CD1c-positive myeloid dendritic cell (primary cell): ENCODE data around the gene MYH14.
"Not testable (repeated sequence)": the region's sequence is repeated elsewhere in the genome, so short reads cannot be mapped to it uniquely, and the experiment has no call there.

Experiments used
- DNase-seq: peaks from one replicate; pipeline ENCODE4 v3.0.0-alpha.2; 2016; ENCODE audit errors: extremely low spot score

The MYH14 gene

DNA sequence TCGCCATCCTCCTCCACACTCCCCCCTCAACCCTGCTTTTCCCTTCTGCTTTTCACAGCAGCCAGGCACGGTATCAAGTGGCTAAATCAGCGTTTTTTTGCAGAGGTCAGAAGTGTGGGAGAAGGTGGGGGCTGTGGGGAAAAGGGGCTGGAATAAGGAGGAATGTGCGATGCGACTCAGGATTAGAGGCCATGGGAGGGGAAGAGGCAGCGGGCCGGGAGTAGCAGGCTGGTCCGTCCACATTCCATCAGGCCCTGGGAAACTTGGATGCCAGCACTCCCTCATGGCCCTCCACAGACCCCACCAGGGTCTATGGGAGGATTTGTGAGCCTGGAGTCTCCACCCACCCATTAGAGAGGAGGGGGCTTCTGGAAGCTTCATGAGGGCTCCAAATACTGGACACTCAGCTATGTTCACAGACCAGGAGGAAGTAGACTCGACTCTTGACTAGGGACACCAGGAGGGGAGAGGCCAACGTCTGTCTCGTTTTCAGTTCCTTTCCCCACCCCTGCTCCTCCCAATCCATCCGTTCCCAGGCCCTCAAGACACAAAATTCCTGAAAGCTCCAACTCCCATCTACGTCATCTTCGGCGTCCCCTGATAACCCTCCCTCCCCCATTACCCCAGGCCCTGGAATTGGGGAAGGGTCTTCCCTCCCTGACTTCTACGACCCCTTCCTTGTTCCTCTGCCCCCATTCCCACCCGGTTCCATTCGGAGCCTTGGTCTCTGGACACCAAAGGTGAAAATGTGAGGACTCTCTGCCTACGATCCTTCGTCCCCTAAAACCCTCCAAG is 129.0 kb downstream of the MYH14 start:
- peak; percentile 67 for DNase-seq

DNA sequence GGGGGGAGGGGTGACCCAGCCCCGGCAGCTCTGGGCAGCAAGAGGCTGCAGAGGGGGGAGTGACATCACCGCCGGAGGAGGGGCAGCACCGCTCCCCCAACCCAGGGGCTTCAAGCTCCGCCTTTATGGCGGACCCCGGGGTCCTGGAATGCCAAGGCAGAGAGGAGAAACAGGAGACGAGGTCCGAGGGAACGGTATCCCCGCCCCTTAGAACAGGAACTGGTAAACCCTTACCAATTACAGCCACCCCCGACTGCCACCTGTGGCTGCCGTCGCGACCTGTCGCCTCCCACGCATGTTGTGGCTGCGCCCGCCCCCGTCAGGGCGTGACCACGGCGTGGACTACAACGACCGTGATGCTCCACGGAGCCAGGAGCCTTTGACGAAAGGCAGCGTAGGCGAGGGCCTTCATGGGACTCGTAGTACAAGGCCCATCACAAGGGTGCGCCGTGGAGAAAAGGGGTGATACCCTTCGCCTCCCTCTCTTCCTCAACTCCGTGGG is 129.9 kb downstream of the MYH14 start:
- DNase-seq = peak; percentile 94

DNA sequence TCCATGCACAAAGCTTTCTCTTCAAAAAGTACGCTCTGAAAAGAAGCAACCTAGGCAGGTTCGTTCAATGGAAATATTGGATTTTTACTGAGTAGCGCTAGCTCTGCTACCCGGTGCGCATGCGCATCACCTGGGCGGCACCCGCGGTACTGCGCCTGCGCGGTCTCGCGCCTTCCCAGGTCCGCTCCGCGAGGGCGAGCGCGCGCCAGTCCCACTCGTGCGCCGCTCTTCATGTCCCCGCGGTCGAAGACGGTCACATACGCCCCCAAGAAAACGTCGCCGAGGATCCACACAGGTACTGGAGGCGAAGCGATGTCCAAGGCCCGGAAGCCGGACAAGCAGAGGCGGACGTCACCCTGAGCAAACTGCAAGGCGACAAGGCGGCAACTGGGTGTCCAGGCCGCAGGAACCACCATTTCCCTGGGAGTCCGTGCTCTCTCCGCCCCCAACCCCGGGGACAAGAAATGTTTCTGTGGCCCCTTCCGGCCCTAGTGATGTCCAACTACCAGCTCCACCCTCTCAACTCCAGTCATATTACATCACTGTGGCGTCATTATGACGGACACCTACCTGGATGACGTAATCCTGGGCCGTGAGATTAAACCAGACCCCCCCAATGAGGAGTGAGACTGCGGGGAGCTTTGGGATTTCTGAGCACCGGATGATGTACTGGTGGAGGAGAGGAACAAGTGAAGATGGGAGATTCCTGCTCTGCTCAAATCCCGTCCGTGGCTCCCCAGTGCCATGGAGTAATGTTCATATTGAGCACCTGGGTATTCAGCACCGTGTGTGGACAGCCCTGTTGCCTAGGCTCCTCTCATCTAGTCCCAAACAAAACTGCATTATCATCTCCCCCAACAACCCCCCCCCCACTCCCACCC is 130.6 kb downstream of the MYH14 start:
- DNase-seq = peak; percentile 91

DNA sequence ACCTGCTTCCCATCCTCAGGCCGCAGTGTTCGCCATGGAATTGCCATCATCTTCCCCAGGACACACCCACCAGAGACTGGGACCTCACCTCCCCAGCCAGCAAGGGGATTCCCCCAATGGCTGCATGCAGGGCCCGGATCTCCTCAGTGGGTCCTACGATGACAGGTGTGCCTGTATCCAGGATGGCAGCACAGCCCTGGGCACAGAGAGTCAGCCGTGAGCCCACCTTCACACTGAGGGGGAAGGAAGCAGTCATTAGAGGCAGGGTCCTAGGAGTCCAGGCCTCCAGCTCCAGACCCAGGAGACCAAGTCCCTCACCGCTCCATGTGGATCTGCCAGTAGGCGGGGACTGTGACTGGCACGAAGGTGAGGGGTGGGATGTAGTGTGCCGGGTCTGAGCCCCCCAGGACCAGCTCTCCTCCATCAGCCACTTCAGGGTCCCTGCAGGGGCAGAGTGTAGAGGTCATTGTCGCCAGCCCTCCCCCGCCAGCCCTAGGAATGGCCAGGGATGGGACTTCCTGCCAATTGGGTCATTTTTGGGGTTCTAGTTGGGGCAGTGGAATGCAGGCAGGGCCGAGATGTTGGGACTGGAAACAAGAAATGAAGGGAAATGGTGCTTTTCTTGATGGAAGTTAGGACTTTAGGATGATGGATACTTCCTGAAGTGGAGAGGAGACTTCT is 131.5 kb downstream of the MYH14 start:
- no peak for DNase-seq

DNA sequence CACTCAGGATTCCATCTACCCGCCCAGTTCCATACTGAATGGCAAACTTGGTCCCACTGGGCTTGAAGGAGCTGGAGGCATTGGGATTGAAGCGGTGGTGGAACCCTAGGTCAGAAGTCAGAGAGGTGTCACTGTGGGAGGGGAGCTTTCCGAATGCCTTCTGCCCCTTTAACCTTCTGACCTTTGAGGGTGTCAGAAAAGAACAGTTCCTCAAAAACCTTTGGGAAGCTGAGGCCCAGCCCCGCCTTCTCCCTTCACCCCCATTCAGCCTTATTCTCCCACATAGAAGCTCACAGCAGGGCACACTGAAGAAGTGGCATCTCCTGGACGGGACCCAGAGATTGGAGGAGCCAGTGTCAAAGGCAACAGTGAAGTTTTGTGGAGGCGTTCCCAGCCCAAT is 133.6 kb downstream of the MYH14 start:
- peak; percentile 68 for DNase-seq

DNA sequence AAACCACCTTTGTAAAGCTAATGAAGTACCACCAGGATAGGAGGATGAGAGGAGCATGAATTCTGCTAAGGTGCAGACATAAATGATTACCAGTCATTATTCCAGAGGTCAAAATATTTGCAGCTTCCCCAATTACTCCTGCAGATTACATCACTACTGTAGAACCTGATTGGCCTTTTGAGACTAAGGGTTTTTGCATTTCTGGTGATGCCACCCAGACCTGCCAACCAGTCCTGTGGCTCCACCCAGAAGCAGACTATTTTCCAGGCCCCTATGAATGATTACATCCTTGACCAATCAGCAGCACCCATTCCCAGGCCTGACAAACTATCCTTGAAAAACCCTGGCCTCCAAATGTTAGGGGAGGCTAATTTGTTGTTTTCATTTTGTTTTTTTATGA is 136.9 kb downstream of the MYH14 start:
- DNase-seq = peak; percentile 49

DNA sequence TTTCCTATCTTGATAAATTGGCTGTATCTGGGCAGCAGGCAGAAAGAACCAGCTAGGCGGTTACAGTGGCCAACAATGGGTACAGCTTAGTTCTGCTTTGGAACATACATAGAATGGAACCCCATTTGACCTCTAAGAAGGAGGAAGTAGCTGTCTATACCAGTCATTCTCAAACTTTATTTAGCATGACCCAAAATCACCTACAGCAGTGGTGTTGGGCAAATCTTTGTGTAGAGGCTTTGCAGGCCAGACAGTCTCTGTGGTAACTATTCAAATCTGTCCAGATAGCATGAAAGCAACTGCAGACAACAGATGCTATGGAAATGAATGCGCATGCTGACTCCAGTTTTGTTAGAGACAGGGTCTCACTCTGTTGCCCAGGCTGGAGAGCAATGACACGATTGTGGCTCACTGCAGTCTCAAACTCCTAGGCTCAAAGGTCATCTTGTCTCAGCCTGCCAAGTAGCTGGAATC is 137.7 kb downstream of the MYH14 start:
- DNase-seq = peak; percentile 89

DNA sequence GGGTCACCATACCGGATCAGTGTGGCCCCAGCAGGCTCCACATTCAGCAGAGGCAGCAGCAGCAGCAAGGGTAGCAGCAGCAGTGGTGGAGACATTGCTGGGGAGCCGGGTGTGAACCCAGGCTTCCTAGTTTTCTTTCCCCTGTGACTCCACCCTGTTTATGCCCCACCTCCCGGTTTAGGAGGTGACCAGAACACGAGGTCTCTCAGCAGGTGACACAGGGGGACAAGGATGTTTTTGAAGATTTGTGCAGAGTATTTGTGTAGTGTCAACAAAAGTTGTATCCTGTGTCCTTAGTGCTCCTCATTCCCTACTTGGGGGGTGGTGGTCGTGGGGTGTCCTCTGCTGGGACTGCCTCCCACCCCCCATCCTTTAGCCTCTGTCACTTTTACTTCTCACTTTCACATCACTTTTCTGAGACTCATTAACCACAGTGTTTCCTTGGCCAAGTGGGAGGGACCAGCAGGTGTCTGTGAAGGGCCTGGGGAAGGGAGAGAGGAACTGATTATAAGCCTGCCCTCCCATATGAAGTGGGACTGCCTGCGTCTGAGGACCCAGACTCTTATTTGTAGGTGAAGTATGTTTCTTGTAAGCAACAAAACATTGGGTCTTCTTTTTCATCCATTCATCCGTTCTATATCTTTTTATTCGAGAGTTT is 141.4 kb downstream of the MYH14 start:
- DNase-seq = peak; percentile 68

DNA sequence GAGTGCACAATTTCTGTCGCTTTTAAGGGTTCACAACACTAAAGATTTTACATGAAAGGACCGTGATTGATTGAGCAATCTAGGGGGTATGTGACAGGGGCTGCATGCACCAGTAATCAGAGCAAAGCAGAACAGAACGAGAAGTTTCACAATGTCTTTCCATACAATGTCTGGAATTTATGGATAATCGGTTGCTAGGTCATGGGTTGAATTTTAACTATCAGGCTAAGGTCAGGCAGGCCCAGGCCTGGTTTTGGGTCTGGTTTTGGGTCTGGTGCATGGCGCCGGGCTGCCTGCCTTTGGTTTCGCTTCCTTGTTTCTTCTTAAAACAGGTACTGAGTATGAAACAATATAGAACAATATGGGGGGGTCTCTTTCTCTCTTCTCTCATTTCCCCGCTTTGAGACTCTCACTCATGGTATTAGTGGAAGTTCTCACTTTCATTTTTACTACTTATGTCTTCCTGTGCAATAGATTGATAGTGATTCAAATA is 143.7 kb downstream of the MYH14 start:
- peak; percentile 69 for DNase-seq

DNA sequence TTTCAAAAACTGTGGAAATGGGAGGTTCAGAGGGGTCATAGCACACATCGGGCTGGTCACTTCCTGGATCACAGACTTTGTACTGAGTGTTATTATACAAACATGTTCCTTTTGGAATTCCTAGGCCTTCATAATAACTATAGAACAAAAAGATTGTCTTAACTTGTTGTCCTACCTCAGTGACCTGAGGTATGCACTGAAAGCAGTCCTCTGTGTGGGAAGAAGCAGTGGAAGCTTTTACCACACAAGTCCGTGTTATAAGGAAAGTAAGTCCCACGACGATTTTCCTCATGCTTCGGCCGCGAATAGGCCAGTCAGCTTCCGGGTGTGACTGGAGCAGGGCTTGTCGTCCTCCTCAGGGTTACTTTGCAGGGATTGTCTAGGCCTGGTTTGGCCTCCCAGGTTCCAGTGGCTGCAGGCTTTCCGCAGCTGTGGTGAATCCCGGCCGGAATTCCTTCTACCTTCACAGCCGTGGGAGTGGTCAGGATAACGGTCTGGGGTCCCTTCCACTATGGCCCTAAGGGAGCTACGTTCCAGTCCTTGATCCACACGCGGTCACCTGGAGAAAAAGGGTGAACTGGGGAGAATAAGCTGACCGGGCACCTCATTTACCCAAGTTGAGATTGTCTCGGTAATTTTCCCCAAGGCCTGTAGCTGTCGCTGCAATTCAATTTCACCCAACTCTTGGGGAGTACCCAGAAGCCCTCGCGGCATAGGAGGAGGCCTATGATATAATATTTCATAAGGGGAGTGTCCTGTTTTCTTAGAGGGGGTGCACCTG is 146.0 kb downstream of the MYH14 start:
- DNase-seq = no peak

DNA sequence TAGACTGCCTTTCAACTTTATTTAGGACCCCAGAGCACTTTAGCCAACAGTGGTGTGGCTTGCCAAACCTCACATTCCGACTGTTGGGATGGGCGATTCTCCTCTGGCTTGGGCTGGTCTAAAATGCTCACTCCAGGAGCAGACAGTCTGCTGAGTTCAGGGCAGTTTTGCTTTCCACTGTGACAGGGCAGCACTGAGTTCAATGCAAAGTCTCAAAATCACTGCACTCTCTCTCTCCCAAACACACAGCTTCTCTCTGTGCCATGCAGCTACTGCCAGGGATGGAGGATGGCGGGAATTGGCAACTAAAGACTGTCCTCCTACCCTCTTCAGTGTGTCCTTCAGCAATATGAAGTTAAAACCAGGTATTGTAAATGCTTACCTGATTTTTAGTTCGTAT is 148.8 kb downstream of the MYH14 start:
- DNase-seq = no peak

DNA sequence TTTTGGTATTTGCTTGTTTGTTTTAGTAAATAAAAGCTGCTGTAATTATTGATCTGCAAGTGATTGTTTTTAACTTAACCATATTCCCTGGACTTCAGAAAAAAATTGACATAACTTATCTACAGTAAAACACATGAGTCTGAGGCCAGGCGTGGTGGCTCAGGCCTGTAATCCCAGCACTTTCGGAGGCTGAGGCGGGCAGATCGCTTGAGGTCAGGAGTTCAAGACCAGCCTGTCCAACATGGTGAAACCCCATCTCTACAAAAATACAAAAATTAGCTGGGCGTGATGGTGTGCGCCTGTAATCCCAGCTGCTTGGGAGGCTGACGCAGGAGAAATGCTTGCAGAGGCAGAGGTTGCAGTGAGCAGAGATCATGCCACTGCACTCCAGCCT is 150.1 kb downstream of the MYH14 start:
- not testable (repeated sequence) for DNase-seq

DNA sequence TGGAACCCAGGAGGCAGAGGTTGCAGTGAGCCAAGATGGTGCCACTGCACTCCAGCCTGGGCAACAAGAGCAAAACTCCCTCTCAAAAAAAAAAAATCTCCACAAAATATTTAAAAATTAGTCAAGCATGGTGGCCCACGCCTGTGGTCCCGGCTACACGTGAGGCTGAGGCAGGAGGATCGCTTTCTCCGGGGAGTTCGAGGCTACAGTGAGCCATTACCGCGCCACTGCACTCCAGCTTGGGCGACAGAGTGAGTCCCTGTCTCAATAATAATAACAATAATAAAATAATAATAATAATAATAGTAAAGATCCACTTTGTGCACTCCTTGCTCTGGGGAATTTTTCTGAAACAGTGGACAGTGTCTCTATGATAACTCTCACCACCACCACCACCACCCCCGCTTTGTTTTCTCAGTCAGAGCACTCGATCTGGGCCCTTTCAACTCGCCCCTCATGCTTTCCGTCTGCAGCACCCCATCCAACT is 153.3 kb downstream of the MYH14 start:
- DNase-seq = no peak

DNA sequence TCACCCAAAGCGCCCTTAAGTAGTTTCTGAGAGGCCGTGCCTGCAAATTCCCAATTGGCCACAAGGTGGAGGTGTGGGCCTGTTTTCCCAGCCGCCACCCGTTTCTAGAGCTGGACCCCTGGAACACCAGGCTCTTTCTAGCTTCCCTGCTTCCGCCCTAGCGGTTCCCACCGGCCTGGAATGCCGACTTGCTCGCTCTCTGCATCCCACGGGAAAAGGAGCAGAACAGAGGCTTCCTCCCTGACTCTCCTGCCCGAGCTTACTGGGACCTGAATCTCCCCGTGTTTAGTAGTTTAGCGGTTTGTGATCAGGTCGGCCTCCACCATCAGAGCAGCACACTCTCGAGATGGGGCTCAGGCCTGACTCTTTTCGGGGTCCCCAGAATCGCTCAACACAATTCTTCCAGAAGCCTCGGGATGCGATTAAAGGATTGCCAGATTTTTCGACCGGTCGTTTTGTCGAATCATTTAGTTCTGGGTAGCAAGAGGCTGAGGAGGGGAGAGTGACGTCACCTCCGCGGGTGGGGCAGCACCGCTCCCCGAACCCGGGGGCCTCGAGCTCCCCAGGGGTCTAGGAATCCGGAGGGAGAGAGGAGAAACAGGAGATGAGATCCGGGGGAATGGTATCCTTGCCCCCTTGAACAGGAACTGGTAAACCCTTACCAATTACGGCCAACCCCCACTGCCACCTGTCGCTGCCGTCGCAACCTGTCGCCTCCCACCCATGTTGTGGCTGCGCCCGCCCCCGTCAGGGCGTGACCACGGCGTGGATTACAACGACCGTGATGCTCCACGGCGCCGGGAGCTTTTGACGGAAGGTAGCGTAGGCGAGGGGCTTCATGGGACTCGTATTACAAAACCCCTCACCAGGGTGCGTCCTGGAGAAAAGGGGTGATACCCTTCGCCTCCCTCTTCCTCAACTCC is 154.0 kb downstream of the MYH14 start:
- peak; percentile 89 for DNase-seq

DNA sequence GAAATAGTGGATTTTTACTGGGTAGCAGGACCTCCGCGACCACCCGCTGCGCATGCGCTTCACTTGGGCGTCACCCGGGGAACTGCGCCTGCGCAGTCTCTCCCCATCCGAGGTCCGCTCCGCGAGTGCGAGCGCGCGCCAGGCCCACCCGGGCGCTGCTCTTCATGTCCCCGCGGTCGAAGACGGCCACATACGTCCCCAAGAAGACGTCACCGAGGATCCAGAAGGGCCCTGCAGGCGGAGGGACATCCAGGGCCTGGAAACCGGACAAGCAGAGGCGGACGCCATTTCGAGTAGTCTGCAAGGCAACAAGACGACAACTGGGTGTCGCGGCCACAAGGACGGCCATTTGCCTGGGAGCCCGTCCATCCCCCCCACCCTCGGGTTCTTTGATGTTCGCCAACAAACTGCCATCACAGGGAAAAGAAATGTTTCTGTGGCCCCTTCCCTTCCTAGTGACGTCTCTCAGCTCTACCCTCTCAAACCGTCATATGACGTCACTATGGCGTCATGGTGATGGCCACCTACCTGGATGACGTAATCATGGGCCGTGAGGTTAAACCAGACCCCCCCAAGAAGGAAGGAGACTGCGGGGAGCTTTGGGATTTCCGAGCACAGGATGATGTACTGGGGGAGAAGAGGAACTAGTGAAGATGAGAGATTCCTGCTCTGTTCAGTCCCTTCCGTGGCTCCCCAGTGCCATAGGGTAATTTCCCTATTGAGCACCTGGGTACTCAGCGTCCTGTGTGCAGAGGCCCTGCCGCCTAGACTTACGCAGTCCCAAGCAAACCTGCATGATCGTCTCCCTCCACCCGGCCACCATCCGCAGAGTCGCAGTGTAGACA is 155.3 kb downstream of the MYH14 start:
- peak; percentile 70 for DNase-seq

DNA sequence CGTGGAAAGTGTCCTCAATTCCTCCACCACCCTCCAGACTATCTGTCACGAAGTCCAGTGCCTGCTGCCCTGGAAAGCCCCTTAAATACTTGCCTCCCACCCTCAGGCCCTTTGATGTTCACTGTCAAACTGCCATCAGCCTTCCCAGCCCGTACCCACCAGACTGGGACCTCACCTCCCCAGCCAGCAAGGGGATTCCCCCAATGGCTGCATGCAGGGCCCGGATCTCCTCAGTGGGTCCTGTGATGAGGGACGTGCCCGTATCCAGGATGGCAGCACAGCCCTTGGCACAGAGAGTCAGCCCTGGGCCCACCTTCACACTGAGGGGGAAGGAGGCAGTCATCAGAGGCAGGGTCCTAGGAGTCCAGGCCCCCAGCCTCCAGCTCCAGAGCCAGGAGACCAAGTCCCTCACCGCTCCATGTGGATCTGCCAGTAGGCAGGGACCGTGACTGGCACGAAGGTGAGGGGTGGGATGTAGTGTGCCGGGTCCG is 156.0 kb downstream of the MYH14 start:
- DNase-seq = no peak
